Naive thymus-derived CD4-positive, alpha-beta T cell (primary cell): ENCODE measurements around the gene RHOBTB1. TPM values are rescaled to one million over a fixed set of nuclear protein-coding genes. Genes with fewer than 3 reads are reported as not detected.

Experiments
- ATAC-seq: fragments of 150-1000 bp; cut with Tn5 transposase; 2 replicates; pipeline ENCODE4 v1.10.0; 2021; ENCODE audit warnings: mild to moderate bottlenecking, moderate library complexity
- CTCF ChIA-PET: fragments of 350-600 bp; sonication (Branson Sonifier 250); formaldehyde crosslinking; loops from one replicate; lab custom pipeline; 2021; ENCODE audit warnings: antibody characterized with exemption; lab: Charles Lee
- POLR2A ChIA-PET: fragments of 350-600 bp; sonication (Branson Sonifier 250); formaldehyde crosslinking; loops from one replicate; lab custom pipeline; 2021; ENCODE audit warnings: antibody characterized with exemption, inconsistent platforms; lab: Charles Lee
- DNase-seq, 9 donors: peaks; one replicate each; pipeline versions ENCODE4 v3.0.0 to v3.0.0-alpha.2; 2020 to 2022; ENCODE audit warnings: mixed read lengths in 1 of 9
- H3K27ac ChIP-seq: one replicate; pipeline ENCODE4 v1.7.0; 2013; ENCODE audit warnings: mild to moderate bottlenecking, low read depth, low read length, moderate library complexity
- H3K27me3 ChIP-seq, 2 donors: one replicate each; pipeline ENCODE4 v1.7.0; 2013; ENCODE audit warnings: low read length in 2 of 2, mild to moderate bottlenecking in 2 of 2, moderate library complexity in 2 of 2; ENCODE audit not compliant: control insufficient read depth in 2 of 2, insufficient read depth in 2 of 2
- H3K36me3 ChIP-seq, 3 experiments: 1 replicate in 2 of 3; 2 replicates in 1 of 3; pipeline ENCODE4 v1.7.0; 2013; ENCODE audit warnings: low read length in 3 of 3, mild to moderate bottlenecking in 3 of 3, moderate library complexity in 1 of 3; ENCODE audit not compliant: insufficient read depth in 3 of 3, control insufficient read depth in 2 of 3
- H3K4me1 ChIP-seq, 2 donors: one replicate each; pipeline ENCODE4 v1.7.0; 2013; ENCODE audit warnings: low read length in 2 of 2, mild to moderate bottlenecking in 2 of 2, moderate library complexity in 1 of 2; ENCODE audit not compliant: control insufficient read depth in 2 of 2, insufficient read depth in 2 of 2
- H3K4me3 ChIP-seq: 2 replicates; pipeline ENCODE4 v1.7.0; 2013; ENCODE audit warnings: mild to moderate bottlenecking, low read length
- H3K9me3 ChIP-seq, 3 experiments: 1 replicate in 2 of 3; 2 replicates in 1 of 3; pipeline ENCODE4 v1.7.0; 2013; ENCODE audit warnings: low read length in 3 of 3; ENCODE audit not compliant: control insufficient read depth in 2 of 3
- H3K27ac Mint-ChIP-seq, 9 donors: one replicate each; pipeline ENCODE4 v1.8.0; 2020 to 2022; ENCODE audit warnings: mixed read lengths in 9 of 9, mild to moderate bottlenecking in 8 of 9, moderate library complexity in 5 of 9, inconsistent platforms in 2 of 9
- H3K27me3 Mint-ChIP-seq, 5 donors: one replicate each; pipeline ENCODE4 v1.8.0; 2021 to 2022; ENCODE audit warnings: mixed read lengths in 5 of 5, mild to moderate bottlenecking in 1 of 5
- H3K36me3 Mint-ChIP-seq, 5 donors: one replicate each; pipeline ENCODE4 v1.8.0; 2020 to 2022; ENCODE audit warnings: mixed read lengths in 5 of 5, mild to moderate bottlenecking in 3 of 5, inconsistent platforms in 1 of 5
- H3K4me1 Mint-ChIP-seq, 7 donors: one replicate each; pipeline ENCODE4 v1.8.0; 2020 to 2022; ENCODE audit warnings: mixed read lengths in 7 of 7, mild to moderate bottlenecking in 3 of 7, inconsistent platforms in 1 of 7
- H3K4me3 Mint-ChIP-seq, 10 donors: one replicate each; pipeline ENCODE4 v1.8.0; 2020 to 2022; ENCODE audit warnings: mild to moderate bottlenecking in 10 of 10, mixed read lengths in 10 of 10, moderate library complexity in 6 of 10, inconsistent platforms in 2 of 10
- H3K9me3 Mint-ChIP-seq, 11 donors: one replicate each; pipeline ENCODE4 v1.8.0; 2020 to 2022; ENCODE audit warnings: mixed read lengths in 11 of 11, mild to moderate bottlenecking in 4 of 11, inconsistent platforms in 1 of 11, moderate library complexity in 1 of 11
- intact Hi-C, 2 donors: fragments of 100-400 bp; cut with micrococcal nuclease; formaldehyde crosslinking; loops; one replicate each; pipeline ENCODE4 v1.15.1; 2023
- polyA plus RNA-seq, 2 donors: library from polyadenylated mRNA; unstranded; fragments of 300-500 nt; fragmentation: Illumina TruSeq; gene quantifications; one replicate each; pipeline ENCODE4 v1.2.3, GENCODE V29; 2021
- total RNA-seq, 6 experiments: library from RNA in 5 of 6; stranded (reverse) in 5 of 6; gene quantifications; 1 replicate in 5 of 6; 2 replicates in 1 of 6; pipeline ENCODE4 v1.2.3 and lab custom pipeline; 2021 to 2026

RHOBTB1 gene
- total and polyA plus RNA-seq, 7 experiments from 2014 or later: 0.11 to 1.1 (median 0.22) TPM; not detected in 3

GRCh38 chr10:60870416-60870728 lies 73.6 kb downstream of the RHOBTB1 start:
- Histone ChIP-seq H3K27ac (no peak overlapping the region), H3K27me3 (no peaks in the 10 kb centered on the region), H3K36me3 (no peaks in the 10 kb centered on the region), H3K4me3 (no peak overlapping the region), H3K4me1 (no peaks in the 10 kb centered on the region), H3K9me3 (no peaks in the 10 kb centered on the region)
- CTCF ChIA-PET: no interaction called here
- no peak overlapping the region for H3K4me3 Mint-ChIP-seq
- H3K9me3 Mint-ChIP-seq: peaks cover 0 to 1% (median 0%) of the 10 kb centered on the region in 11 donors
- no peaks in the 10 kb centered on the region for H3K4me1 Mint-ChIP-seq
- no peaks in the 10 kb centered on the region for H3K36me3 Mint-ChIP-seq
- ATAC-seq (no peak), DNase-seq (no peak)
- no peak overlapping the region for H3K27ac Mint-ChIP-seq
- intact Hi-C loops: no loop called here
- POLR2A ChIA-PET: no interaction called here
- peaks cover 6 to 37% (median 15%) of the 10 kb centered on the region in 5 donors for H3K27me3 Mint-ChIP-seq

- no peak overlapping the region for H3K27ac ChIP-seq
- CTCF ChIA-PET: no interaction called here
- no peak for DNase-seq
- no peaks in the 10 kb centered on the region for H3K4me1 Mint-ChIP-seq
- H3K36me3 Mint-ChIP-seq: no peaks in the 10 kb centered on the region
- intact Hi-C loops: no loop called here
- H3K27ac Mint-ChIP-seq: no peak overlapping the region
- no peak overlapping the region for H3K4me3 ChIP-seq
- H3K9me3 Mint-ChIP-seq: peaks cover 0 to 1% (median 0%) of the 10 kb centered on the region in 11 donors
- H3K27me3 Mint-ChIP-seq: peaks cover 6 to 41% (median 17%) of the 10 kb centered on the region in 5 donors
- no peaks in the 10 kb centered on the region for H3K4me1 ChIP-seq
- H3K27me3 ChIP-seq: no peaks in the 10 kb centered on the region
- ATAC-seq: no peak
- H3K4me3 Mint-ChIP-seq: no peak overlapping the region
- H3K9me3 ChIP-seq: no peaks in the 10 kb centered on the region
- H3K36me3 ChIP-seq: no peaks in the 10 kb centered on the region
- POLR2A ChIA-PET: no interaction called here
Observed at GRCh38 chr10:60869652-60870415, 74.2 kb downstream of the RHOBTB1 start.

- H3K36me3 ChIP-seq: no peaks in the 10 kb centered on the region
- Mint-ChIP-seq H3K4me3 (no peak overlapping the region), H3K4me1 (peaks cover 0 to under 1% (median 0%) of the 10 kb centered on the region in 7 donors), H3K27ac (no peak overlapping the region), H3K36me3 (no peaks in the 10 kb centered on the region), H3K27me3 (peaks cover 6 to 39% (median 16%) of the 10 kb centered on the region in 5 donors), H3K9me3 (peaks cover 0 to 1% (median 0%) of the 10 kb centered on the region in 11 donors)
- intact Hi-C loops: no loop called here
- ChIA-PET POLR2A (no interaction called here), CTCF (no interaction called here)
- no peak for ATAC-seq
- no peaks in the 10 kb centered on the region for H3K27me3 ChIP-seq
- DNase-seq: no peak
- H3K4me3 ChIP-seq: no peak overlapping the region
- no peaks in the 10 kb centered on the region for H3K9me3 ChIP-seq
- H3K27ac ChIP-seq: no peak overlapping the region
- H3K4me1 ChIP-seq: no peaks in the 10 kb centered on the region
Observed at GRCh38 chr10:60868946-60869345, 75.0 kb downstream of the RHOBTB1 start.

- CTCF ChIA-PET: no interaction called here
- POLR2A ChIA-PET: no interaction called here
- no peaks in the 10 kb centered on the region for H3K36me3 Mint-ChIP-seq
Observed at GRCh38 chr10:60865198-60865783, 78.7 kb downstream of the RHOBTB1 start.

GRCh38 chr10:60863796-60864195 lies 80.2 kb downstream of the RHOBTB1 start:
- no peaks in the 10 kb centered on the region for H3K27me3 ChIP-seq
- no peaks in the 10 kb centered on the region for H3K9me3 ChIP-seq
- intact Hi-C loops: no loop called here
- no peak for DNase-seq
- H3K4me3 Mint-ChIP-seq: no peak overlapping the region
- H3K9me3 Mint-ChIP-seq: peaks cover 0 to 3% (median 0%) of the 10 kb centered on the region in 11 donors
- ATAC-seq: no peak
- no peaks in the 10 kb centered on the region for H3K36me3 Mint-ChIP-seq
- POLR2A ChIA-PET: no interaction called here
- peaks cover 4 to 25% (median 20%) of the 10 kb centered on the region in 5 donors for H3K27me3 Mint-ChIP-seq
- no peaks in the 10 kb centered on the region for H3K36me3 ChIP-seq
- H3K27ac Mint-ChIP-seq: no peak overlapping the region
- no peaks in the 10 kb centered on the region for H3K4me1 ChIP-seq
- H3K4me3 ChIP-seq: no peak overlapping the region
- CTCF ChIA-PET: no interaction called here
- H3K4me1 Mint-ChIP-seq: peaks cover 0 to 1% (median 0%) of the 10 kb centered on the region in 7 donors
- H3K27ac ChIP-seq: no peak overlapping the region

More at GRCh38 chr10:60865198-60865783, 78.7 kb downstream of the RHOBTB1 start:
- ATAC-seq (no peak), DNase-seq (no peak)
- H3K4me1 ChIP-seq: no peaks in the 10 kb centered on the region
- peaks cover 0 to 1% (median 0%) of the 10 kb centered on the region in 7 donors for H3K4me1 Mint-ChIP-seq
- intact Hi-C loops: no loop called here
- H3K27ac Mint-ChIP-seq: no peak overlapping the region
- H3K36me3 ChIP-seq: no peaks in the 10 kb centered on the region
- H3K4me3 ChIP-seq: no peak overlapping the region
- no peak overlapping the region for H3K27ac ChIP-seq
- no peak overlapping the region for H3K4me3 Mint-ChIP-seq
- H3K9me3 ChIP-seq: no peaks in the 10 kb centered on the region
- peaks cover 0 to 1% (median 0%) of the 10 kb centered on the region in 11 donors for H3K9me3 Mint-ChIP-seq
- H3K27me3 ChIP-seq: no peaks in the 10 kb centered on the region
- H3K27me3 Mint-ChIP-seq: peaks cover 0 to 25% (median 22%) of the 10 kb centered on the region in 5 donors

- Histone ChIP-seq H3K36me3 (no peaks in the 10 kb centered on the region), H3K4me1 (no peaks in the 10 kb centered on the region), H3K27ac (no peak overlapping the region), H3K9me3 (no peaks in the 10 kb centered on the region), H3K27me3 (no peaks in the 10 kb centered on the region), H3K4me3 (no peak overlapping the region)
- no peak overlapping the region for H3K27ac Mint-ChIP-seq
- DNase-seq: no peak
- H3K9me3 Mint-ChIP-seq: peaks cover 0 to 5% (median 0%) of the 10 kb centered on the region in 11 donors
- no peak overlapping the region for H3K4me3 Mint-ChIP-seq
- intact Hi-C loops: no loop called here
- no peak for ATAC-seq
- peaks cover 0 to 1% (median 0%) of the 10 kb centered on the region in 7 donors for H3K4me1 Mint-ChIP-seq
- CTCF ChIA-PET: no interaction called here
- H3K27me3 Mint-ChIP-seq: peaks cover 4 to 26% (median 16%) of the 10 kb centered on the region in 5 donors
- POLR2A ChIA-PET: no interaction called here
- no peaks in the 10 kb centered on the region for H3K36me3 Mint-ChIP-seq
Observed at GRCh38 chr10:60862517-60862916, 81.5 kb downstream of the RHOBTB1 start.
